Keratinocyte (primary cell): ENCODE data around the gene NR6A1.

ENCODE experiments used
- EZH2 ChIP-seq: IDR thresholded peaks from one replicate; pipeline ENCODE4 v1.6.1; 2012; ENCODE audit warnings: inconsistent platforms, mild to moderate bottlenecking, low read length, moderate library complexity
- TF ChIP-seq, protein P1 (sequence below), 3 experiments: IDR thresholded peaks in 1 of 3; conservative IDR thresholded peaks in 1 of 3; optimal IDR thresholded peaks in 1 of 3; 2 replicates in 2 of 3; 3 replicates in 1 of 3; pipeline versions ENCODE3 to v1.5.1; 2011; ENCODE audit warnings: low read length in 3 of 3, mild to moderate bottlenecking in 3 of 3, moderate library complexity in 2 of 3, control low read depth in 1 of 3, inconsistent platforms in 1 of 3; ENCODE audit not compliant: insufficient read depth in 2 of 3; ENCODE audit errors: extremely low read depth in 1 of 3

DNA sequence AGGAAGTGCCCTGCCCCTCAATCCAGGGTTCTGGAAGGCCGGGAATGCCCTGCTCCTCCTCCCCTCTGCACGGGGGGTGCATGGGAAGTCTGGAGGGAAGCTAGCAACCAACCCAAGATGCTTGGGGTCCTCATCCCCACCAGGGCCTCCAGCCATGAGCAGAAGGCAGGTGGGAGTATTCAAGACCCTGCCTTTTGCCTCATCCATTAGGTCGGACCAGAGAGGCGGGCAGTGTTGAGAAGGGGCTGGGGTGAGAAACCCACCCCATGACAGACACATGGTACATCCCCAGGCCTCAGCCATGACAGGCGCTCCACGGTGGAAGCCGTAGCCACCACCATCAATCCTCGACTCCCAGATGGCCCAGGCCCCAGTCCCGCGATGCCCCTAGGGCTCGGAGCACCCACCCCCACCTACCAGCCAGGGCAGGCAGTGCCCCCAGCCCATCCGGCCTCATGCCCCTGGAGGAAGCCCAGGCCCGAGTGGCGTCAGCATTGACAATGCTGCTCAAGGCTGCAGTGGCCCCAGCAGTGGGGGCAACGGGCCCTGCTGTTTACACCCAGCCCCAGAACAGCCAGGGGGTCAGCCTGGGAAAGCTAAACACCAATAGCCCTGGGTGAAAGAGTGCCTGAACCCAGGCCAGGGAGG is 272.5 kb downstream of the NR6A1 start:
- TF ChIP-seq, protein P1, sequence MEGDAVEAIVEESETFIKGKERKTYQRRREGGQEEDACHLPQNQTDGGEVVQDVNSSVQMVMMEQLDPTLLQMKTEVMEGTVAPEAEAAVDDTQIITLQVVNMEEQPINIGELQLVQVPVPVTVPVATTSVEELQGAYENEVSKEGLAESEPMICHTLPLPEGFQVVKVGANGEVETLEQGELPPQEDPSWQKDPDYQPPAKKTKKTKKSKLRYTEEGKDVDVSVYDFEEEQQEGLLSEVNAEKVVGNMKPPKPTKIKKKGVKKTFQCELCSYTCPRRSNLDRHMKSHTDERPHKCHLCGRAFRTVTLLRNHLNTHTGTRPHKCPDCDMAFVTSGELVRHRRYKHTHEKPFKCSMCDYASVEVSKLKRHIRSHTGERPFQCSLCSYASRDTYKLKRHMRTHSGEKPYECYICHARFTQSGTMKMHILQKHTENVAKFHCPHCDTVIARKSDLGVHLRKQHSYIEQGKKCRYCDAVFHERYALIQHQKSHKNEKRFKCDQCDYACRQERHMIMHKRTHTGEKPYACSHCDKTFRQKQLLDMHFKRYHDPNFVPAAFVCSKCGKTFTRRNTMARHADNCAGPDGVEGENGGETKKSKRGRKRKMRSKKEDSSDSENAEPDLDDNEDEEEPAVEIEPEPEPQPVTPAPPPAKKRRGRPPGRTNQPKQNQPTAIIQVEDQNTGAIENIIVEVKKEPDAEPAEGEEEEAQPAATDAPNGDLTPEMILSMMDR (optimal IDR thresholded peaks at IDR 0.05 in 1 of 3, IDR thresholded peaks at IDR 0.05 in 1 of 3, conservative IDR thresholded peaks at IDR 0.05 in 1 of 3; ENCODE audit: extremely low read depth in 1 of 3, insufficient read depth in 2 of 3, low read length in 3 of 3), result no peak
- TF ChIP-seq EZH2, result no peak
